ENCODE measurements around the gene SHC3.
A peak's percentile ranks its signal among the peaks of the same experiment; 100 is the strongest.

SHC3 gene

GRCh38 chr9:89015336-89015735, 163.3 kb downstream of the SHC3 start:
- DNase-seq, result no peak

- no peak for DNase-seq
Observed at GRCh38 chr9:89014153-89014552, 164.5 kb downstream of the SHC3 start.

- DNase-seq, result no peak
Observed at GRCh38 chr9:89013660-89014059, 165.0 kb downstream of the SHC3 start.

GRCh38 chr9:89012294-89013042, 166.2 kb downstream of the SHC3 start:
- DNase-seq, result no peak

- no peak for DNase-seq
Observed at GRCh38 chr9:89011683-89012082, 166.9 kb downstream of the SHC3 start.

GRCh38 chr9:89010526-89011111, 168.0 kb downstream of the SHC3 start:
- DNase-seq, result no peak

- no peak for DNase-seq
Observed at GRCh38 chr9:89010056-89010455, 168.6 kb downstream of the SHC3 start.

GRCh38 chr9:89009546-89009840, 169.1 kb downstream of the SHC3 start:
- DNase-seq, result no peak

- no peak for DNase-seq
Observed at GRCh38 chr9:89008744-89009545, 169.7 kb downstream of the SHC3 start.

GRCh38 chr9:89008055-89008743, 170.4 kb downstream of the SHC3 start:
- DNase-seq, result no peak

GRCh38 chr9:89006996-89007967, 171.3 kb downstream of the SHC3 start:
- DNase-seq, result no peak

GRCh38 chr9:89006267-89006666, 172.4 kb downstream of the SHC3 start:
- DNase-seq, result no peak

- DNase-seq, result no peak
Observed at GRCh38 chr9:89005323-89005722, 173.3 kb downstream of the SHC3 start.

- no peak for DNase-seq
Observed at GRCh38 chr9:89002987-89003386, 175.6 kb downstream of the SHC3 start.

- no peak for DNase-seq
Observed at GRCh38 chr9:89001917-89002540, 176.6 kb downstream of the SHC3 start.

- peak; percentile 82 for DNase-seq
Observed at GRCh38 chr9:89000973-89001916, 177.4 kb downstream of the SHC3 start.

GRCh38 chr9:89000371-89000781, 178.2 kb downstream of the SHC3 start:
- no peak for DNase-seq

GRCh38 chr9:88998911-88999310, 179.7 kb downstream of the SHC3 start:
- DNase-seq, result no peak

GRCh38 chr9:88998503-88998902, 180.1 kb downstream of the SHC3 start:
- no peak for DNase-seq

- no peak for DNase-seq
Observed at GRCh38 chr9:88997646-88998045, 181.0 kb downstream of the SHC3 start.

- DNase-seq, result no peak
Observed at GRCh38 chr9:88996921-88997235, 181.7 kb downstream of the SHC3 start.

Measured in stimulated activated CD4-positive, alpha-beta T cell treated with anti-CD3 and anti-CD28 coated beads, Interleukin-4, amount 100 ng/mL, for 1 hour (primary cell).